ENCODE measurements around the gene SMYD5. TPM values are rescaled to one million over a fixed set of nuclear protein-coding genes. Genes with fewer than 3 reads are reported as not detected.

Gene SMYD5
- total RNA-seq, 1 donor from 2014 or later = 18.2 TPM

DNA sequence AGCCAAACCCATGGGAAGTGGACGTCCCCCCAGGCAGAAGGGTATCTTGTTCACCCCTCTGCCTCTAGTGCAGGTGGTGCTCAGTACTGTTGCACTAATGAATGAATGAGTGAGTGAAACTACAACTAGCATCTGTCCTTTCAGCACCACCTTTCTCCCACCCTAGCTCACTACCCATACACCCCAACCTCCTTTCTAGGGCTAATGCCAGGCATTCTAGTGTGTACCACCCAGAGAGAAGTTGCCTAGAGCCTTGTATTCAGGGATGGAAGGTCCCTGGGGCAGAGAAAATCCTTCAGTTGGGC, 42.5 kb downstream of the SMYD5 start:
- no peak for DNase-seq
- Histone ChIP-seq H3K4me1 (no peaks in the 10 kb centered on the region), H3K4me3 (no peak overlapping the region), H3K27ac (replicated peaks) (no peak overlapping the region), H3K27me3 (ENCODE audit: low read depth) (peaks cover 5% of the 10 kb centered on the region), H3K9me3 (replicated peaks) (no peaks in the 10 kb centered on the region), H3K36me3 (peaks cover 36% of the 10 kb centered on the region)
- intact Hi-C loops (cut with micrococcal nuclease) = no loop called here
- TF ChIP-seq, protein P1, sequence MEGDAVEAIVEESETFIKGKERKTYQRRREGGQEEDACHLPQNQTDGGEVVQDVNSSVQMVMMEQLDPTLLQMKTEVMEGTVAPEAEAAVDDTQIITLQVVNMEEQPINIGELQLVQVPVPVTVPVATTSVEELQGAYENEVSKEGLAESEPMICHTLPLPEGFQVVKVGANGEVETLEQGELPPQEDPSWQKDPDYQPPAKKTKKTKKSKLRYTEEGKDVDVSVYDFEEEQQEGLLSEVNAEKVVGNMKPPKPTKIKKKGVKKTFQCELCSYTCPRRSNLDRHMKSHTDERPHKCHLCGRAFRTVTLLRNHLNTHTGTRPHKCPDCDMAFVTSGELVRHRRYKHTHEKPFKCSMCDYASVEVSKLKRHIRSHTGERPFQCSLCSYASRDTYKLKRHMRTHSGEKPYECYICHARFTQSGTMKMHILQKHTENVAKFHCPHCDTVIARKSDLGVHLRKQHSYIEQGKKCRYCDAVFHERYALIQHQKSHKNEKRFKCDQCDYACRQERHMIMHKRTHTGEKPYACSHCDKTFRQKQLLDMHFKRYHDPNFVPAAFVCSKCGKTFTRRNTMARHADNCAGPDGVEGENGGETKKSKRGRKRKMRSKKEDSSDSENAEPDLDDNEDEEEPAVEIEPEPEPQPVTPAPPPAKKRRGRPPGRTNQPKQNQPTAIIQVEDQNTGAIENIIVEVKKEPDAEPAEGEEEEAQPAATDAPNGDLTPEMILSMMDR (IDR thresholded peaks at IDR 0.05; ENCODE audit: borderline replicate concordance) = no peak

DNA sequence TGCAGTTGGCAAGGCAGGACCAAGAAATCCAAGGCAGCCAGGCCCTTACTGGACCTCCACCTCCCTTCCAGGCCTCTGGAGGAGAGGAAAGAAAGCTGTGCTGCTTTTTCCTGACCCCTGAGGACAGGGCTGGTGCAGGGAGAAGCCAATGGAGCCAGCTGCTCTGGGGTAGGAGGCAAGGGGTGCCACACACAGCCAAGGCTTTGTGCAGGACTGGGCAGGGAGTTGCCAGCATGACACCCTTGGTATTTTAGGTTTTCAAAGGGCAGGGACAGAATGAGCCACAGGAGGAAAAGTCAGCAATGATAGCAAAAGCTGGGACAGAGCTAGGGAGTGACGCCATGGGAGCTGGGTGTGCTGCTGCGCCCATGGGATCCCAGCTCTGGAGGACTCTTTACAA, 43.0 kb downstream of the SMYD5 start:
- intact Hi-C loops (cut with micrococcal nuclease) = no loop called here
- Histone ChIP-seq H3K9me3 (replicated peaks) (no peaks in the 10 kb centered on the region), H3K36me3 (peaks cover 31% of the 10 kb centered on the region), H3K4me3 (no peak overlapping the region), H3K27me3 (ENCODE audit: low read depth) (peaks cover 5% of the 10 kb centered on the region), H3K27ac (replicated peaks) (no peak overlapping the region), H3K4me1 (no peaks in the 10 kb centered on the region)
- TF ChIP-seq, protein P1 (IDR thresholded peaks at IDR 0.05; ENCODE audit: borderline replicate concordance) = no peak
- no peak for DNase-seq

DNA sequence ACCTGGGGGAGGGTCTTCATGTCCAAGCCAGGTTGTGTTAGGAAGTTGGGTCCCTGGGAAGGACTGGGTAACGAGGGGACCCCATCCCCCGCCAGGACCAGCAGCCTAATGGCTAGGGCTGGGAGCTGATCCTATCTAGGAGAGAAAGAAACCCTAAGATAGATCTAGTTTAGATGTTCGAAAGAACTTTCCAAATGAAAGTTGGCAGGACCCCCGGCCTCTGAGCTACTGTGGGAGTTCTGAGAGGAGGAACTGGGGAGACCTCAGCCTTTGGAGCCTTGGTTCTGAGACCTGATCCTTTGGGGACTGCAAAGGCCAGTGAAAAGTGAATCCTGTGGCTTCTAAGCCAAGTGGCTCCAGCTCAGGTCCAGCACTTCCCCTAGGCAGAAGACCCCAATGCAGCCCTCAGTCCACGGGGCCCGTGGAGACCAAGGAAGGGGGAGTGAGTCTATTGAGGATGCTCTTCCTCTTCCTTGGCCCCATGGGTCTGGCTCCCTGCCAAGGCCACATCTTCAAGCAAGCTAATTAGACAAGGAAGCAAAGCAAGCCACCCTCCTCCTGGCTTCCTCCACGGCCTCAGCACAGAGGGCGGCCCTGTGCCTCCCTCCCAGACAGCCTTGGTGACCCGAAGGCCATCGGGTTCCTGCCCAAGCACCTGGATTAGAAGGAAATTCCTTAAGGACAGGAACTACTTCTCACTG, 43.5 kb downstream of the SMYD5 start:
- H3K27ac ChIP-seq (replicated peaks) = no peak overlapping the region
- H3K4me1 ChIP-seq = no peaks in the 10 kb centered on the region
- H3K9me3 ChIP-seq (replicated peaks) = no peaks in the 10 kb centered on the region
- H3K4me3 ChIP-seq = no peak overlapping the region
- no peak for DNase-seq
- intact Hi-C loops (cut with micrococcal nuclease) = no loop called here
- H3K36me3 ChIP-seq = peaks cover 25% of the 10 kb centered on the region
- H3K27me3 ChIP-seq (ENCODE audit: low read depth) = peaks cover 5% of the 10 kb centered on the region
- TF ChIP-seq, protein P1 (IDR thresholded peaks at IDR 0.05; ENCODE audit: borderline replicate concordance) = no peak

DNA sequence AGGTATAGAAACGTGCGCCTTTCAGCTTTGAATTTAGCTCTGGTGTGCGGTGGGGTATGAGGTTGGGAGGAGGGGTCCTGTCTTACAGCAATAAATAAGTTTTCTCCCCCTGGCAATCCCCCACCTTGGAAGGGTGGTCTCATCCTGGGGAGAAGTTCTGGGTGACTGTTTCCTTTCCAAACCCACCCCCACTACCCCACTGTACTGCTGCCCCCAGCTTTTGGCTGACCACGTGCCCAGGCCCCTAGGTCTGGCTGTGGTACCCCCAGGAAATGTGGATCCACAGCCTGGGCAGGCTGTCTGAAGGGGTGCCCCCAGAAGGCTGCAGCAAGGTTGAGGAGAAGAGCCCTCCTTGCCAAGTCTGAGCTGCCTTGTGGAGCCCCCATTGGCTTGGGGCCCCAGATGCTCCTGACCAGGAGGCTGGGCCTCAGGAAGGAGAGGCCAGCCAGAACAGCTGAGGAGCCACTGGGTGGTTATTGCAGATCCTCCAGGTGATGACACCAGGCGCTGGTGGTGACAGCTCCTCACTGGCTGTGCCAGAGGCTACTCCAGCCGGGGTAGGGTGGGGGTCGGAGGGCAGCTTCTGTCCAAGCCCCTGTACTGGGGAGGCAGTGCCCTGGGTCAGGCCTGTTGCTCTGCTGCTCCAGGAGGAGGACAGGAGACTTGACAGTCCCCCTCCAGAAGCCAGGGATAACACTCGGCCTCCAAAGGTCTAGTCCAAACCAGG, 44.3 kb downstream of the SMYD5 start:
- no peak for DNase-seq
- peaks cover 18% of the 10 kb centered on the region for H3K36me3 ChIP-seq
- intact Hi-C loops (cut with micrococcal nuclease) = no loop called here
- H3K27me3 ChIP-seq (ENCODE audit: low read depth) = peaks cover 5% of the 10 kb centered on the region
- no peak overlapping the region for H3K4me3 ChIP-seq
- H3K4me1 ChIP-seq = no peaks in the 10 kb centered on the region
- TF ChIP-seq, protein P1 (IDR thresholded peaks at IDR 0.05; ENCODE audit: borderline replicate concordance) = no peak
- H3K27ac ChIP-seq (replicated peaks) = no peak overlapping the region
- H3K9me3 ChIP-seq (replicated peaks) = no peaks in the 10 kb centered on the region

DNA sequence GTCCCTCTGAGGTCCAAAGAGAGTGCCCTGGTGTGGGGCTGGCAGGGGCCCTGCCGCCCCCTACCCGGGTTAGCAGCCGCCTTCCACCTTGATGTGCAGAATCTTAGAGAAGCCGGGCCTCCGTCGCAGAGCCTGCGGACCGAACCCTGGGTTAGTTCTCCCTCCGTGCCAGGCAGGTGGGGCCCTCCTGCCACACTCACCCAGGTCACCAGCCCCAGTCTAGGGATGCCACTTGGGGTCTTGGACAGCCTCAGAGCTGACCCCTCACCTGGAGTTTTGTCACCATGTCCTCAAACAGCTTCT, 44.8 kb downstream of the SMYD5 start:
- intact Hi-C loops (cut with micrococcal nuclease) = no loop called here
- Histone ChIP-seq H3K4me3 (no peak overlapping the region), H3K36me3 (peaks cover 13% of the 10 kb centered on the region), H3K4me1 (no peaks in the 10 kb centered on the region), H3K27ac (replicated peaks) (no peak overlapping the region), H3K27me3 (ENCODE audit: low read depth) (peaks cover 9% of the 10 kb centered on the region), H3K9me3 (replicated peaks) (no peaks in the 10 kb centered on the region)
- TF ChIP-seq, protein P1 (IDR thresholded peaks at IDR 0.05; ENCODE audit: borderline replicate concordance) = no peak
- no peak for DNase-seq

All from left ventricle myocardium inferior (tissue), 1 donor.